Measurements from ENCODE around the gene SCYGR2. TPM values are rescaled to one million over a fixed set of nuclear protein-coding genes. Genes with fewer than 3 reads are reported as not detected.
"Not testable (repeated sequence)": the region's sequence is repeated elsewhere in the genome, so short reads cannot be mapped to it uniquely, and the experiment has no call there.

SCYGR2 gene
- not detected for total RNA-seq
- not detected for total RNA-seq (2013)

GRCh38 chr2:227598835-227599503, at the start of gene SCYGR2:
Gene SCYGR2 (plus strand): TSS chr2:227598893. CDS start chr2:227598893, 0 bp downstream.
- H3K9me3 ChIP-seq (ENCODE audit: control insufficient read depth, insufficient read depth, low read length); H3K36me3 ChIP-seq (ENCODE audit: control insufficient read depth, insufficient read depth, low read length); DNase-seq; H3K27ac Mint-ChIP-seq; H3K9me3 Mint-ChIP-seq; H3K36me3 Mint-ChIP-seq; ATAC-seq; H3K4me1 ChIP-seq (ENCODE audit: control insufficient read depth, insufficient read depth, low read length); H3K4me1 Mint-ChIP-seq; H3K4me3 Mint-ChIP-seq; H3K4me3 ChIP-seq (ENCODE audit: low read length); intact Hi-C loops (cut with micrococcal nuclease); H3K27ac ChIP-seq (ENCODE audit: low read length); H3K27me3 ChIP-seq (ENCODE audit: control insufficient read depth, insufficient read depth, low read length): not testable (repeated sequence)
- H3K27me3 Mint-ChIP-seq (ENCODE audit: low read depth in 2 of 2) = peaks cover 16 to 34% of the 10 kb centered on the region in 2 donors
- WGBS (ENCODE audit: insufficient coverage) = 89% methylated on average over 14 of the region's 16 CpGs

GRCh38 chr2:227551836-227552235, 46.9 kb upstream of the SCYGR2 start:
- no peak for ATAC-seq
- H3K27ac Mint-ChIP-seq = no peak overlapping the region
- Histone ChIP-seq H3K4me1 (ENCODE audit: control insufficient read depth, insufficient read depth, low read length) (no peaks in the 10 kb centered on the region), H3K27ac (ENCODE audit: low read length) (no peak overlapping the region), H3K9me3 (ENCODE audit: control insufficient read depth, insufficient read depth, low read length) (no peaks in the 10 kb centered on the region), H3K27me3 (ENCODE audit: control insufficient read depth, insufficient read depth, low read length) (no peaks in the 10 kb centered on the region), H3K36me3 (ENCODE audit: control insufficient read depth, insufficient read depth, low read length) (peaks cover 51% of the 10 kb centered on the region), H3K4me3 (ENCODE audit: low read length) (no peak overlapping the region)
- H3K9me3 Mint-ChIP-seq = no peaks in the 10 kb centered on the region
- H3K4me3 Mint-ChIP-seq = no peak overlapping the region
- WGBS (ENCODE audit: insufficient coverage) = 98% methylated on average over 2 of the region's 3 CpGs
- H3K27me3 Mint-ChIP-seq (ENCODE audit: low read depth in 2 of 2) = no peaks in the 10 kb centered on the region
- no peak for DNase-seq
- H3K36me3 Mint-ChIP-seq = peaks cover 18% of the 10 kb centered on the region
- peaks cover 0 to 10% of the 10 kb centered on the region in 2 donors for H3K4me1 Mint-ChIP-seq
- intact Hi-C loops (cut with micrococcal nuclease) = no loop called here
- TF ChIP-seq CTCF (IDR thresholded peaks at IDR 0.05) = no peak

- H3K36me3 ChIP-seq (ENCODE audit: control insufficient read depth, insufficient read depth, low read length) = peaks cover 3% of the 10 kb centered on the region
- H3K27me3 Mint-ChIP-seq (ENCODE audit: low read depth in 2 of 2) = no peaks in the 10 kb centered on the region
- H3K27ac Mint-ChIP-seq = no peak overlapping the region
- H3K4me3 Mint-ChIP-seq = no peak overlapping the region
- intact Hi-C loops (cut with micrococcal nuclease) = no loop called here
- H3K27me3 ChIP-seq (ENCODE audit: control insufficient read depth, insufficient read depth, low read length) = no peaks in the 10 kb centered on the region
- H3K9me3 ChIP-seq (ENCODE audit: control insufficient read depth, insufficient read depth, low read length) = no peaks in the 10 kb centered on the region
- no peaks in the 10 kb centered on the region for H3K36me3 Mint-ChIP-seq
- H3K4me1 ChIP-seq (ENCODE audit: control insufficient read depth, insufficient read depth, low read length) = no peaks in the 10 kb centered on the region
- no peak for TF ChIP-seq CTCF (IDR thresholded peaks at IDR 0.05)
- DNase-seq (no peak), ATAC-seq (no peak)
- no peak overlapping the region for H3K4me3 ChIP-seq (ENCODE audit: low read length)
- H3K9me3 Mint-ChIP-seq = no peaks in the 10 kb centered on the region
- H3K27ac ChIP-seq (ENCODE audit: low read length) = no peak overlapping the region
- no peaks in the 10 kb centered on the region for H3K4me1 Mint-ChIP-seq
These were observed 36.1 kb upstream of the SCYGR2 start for GRCh38 chr2:227562581-227562980.

GRCh38 chr2:227565080-227565479, 33.6 kb upstream of the SCYGR2 start:
- Mint-ChIP-seq H3K27ac (no peak overlapping the region), H3K9me3 (no peaks in the 10 kb centered on the region), H3K4me1 (peaks cover 0 to under 1% of the 10 kb centered on the region in 2 donors), H3K27me3 (ENCODE audit: low read depth in 2 of 2) (no peaks in the 10 kb centered on the region), H3K36me3 (no peaks in the 10 kb centered on the region), H3K4me3 (no peak overlapping the region)
- Histone ChIP-seq H3K27ac (ENCODE audit: low read length) (no peak overlapping the region), H3K27me3 (ENCODE audit: control insufficient read depth, insufficient read depth, low read length) (no peaks in the 10 kb centered on the region), H3K4me3 (ENCODE audit: low read length) (no peak overlapping the region), H3K36me3 (ENCODE audit: control insufficient read depth, insufficient read depth, low read length) (peaks cover 3% of the 10 kb centered on the region), H3K9me3 (ENCODE audit: control insufficient read depth, insufficient read depth, low read length) (no peaks in the 10 kb centered on the region), H3K4me1 (ENCODE audit: control insufficient read depth, insufficient read depth, low read length) (no peaks in the 10 kb centered on the region)
- no peak for DNase-seq
- 100% methylated on average over 1 of the region's 1 CpG for WGBS (ENCODE audit: insufficient coverage)
- intact Hi-C loops (cut with micrococcal nuclease) = no loop called here
- no peak for TF ChIP-seq CTCF (IDR thresholded peaks at IDR 0.05)
- ATAC-seq = no peak
